Measurements from ENCODE around the gene SLC5A6. TPM values are rescaled to one million over a fixed set of nuclear protein-coding genes. Genes with fewer than 3 reads are reported as not detected.

Gene SLC5A6
- total and polyA plus RNA-seq, 2 of the 8 experiments (the other 6 are each of a cell fraction or from before 2014, with no cell fraction given) = 118 to 183 TPM

Other genes starting within 250 kb of the SLC5A6 start
- 6.6 and 7.5 TPM in 2 replicates for gene MAPRE3, start 241.6 kb downstream of the SLC5A6 start, total RNA-seq (2021; fragmentation: NEBNext Ultra II Directional; extraction: Animal tissue kit (Norgen Biotek cat#: 25700))
- gene MAPRE3, start 241.6 kb downstream of the SLC5A6 start, polyA plus RNA-seq (2011; rRNA removed) = 4.9 and 8.9 TPM in 2 replicates
- 49.7 and 52.7 TPM in 2 replicates for gene TMEM214, start 179.3 kb downstream of the SLC5A6 start, total RNA-seq (2021; fragmentation: NEBNext Ultra II Directional; extraction: Animal tissue kit (Norgen Biotek cat#: 25700))
- gene TMEM214, start 179.3 kb downstream of the SLC5A6 start, polyA plus RNA-seq (2011; rRNA removed) = 71.0 and 100 TPM in 2 replicates
- 45.4 and 51.0 TPM in 2 replicates for gene AGBL5, start 160.6 kb downstream of the SLC5A6 start, total RNA-seq (2021; fragmentation: NEBNext Ultra II Directional; extraction: Animal tissue kit (Norgen Biotek cat#: 25700))
- 62.0 and 82.0 TPM in 2 replicates for gene AGBL5, start 160.6 kb downstream of the SLC5A6 start, polyA plus RNA-seq (2011; rRNA removed)
- 212 and 225 TPM in 2 replicates for gene OST4, start 140.6 kb downstream of the SLC5A6 start, total RNA-seq (2021; fragmentation: NEBNext Ultra II Directional; extraction: Animal tissue kit (Norgen Biotek cat#: 25700))
- gene OST4, start 140.6 kb downstream of the SLC5A6 start, polyA plus RNA-seq (2011; rRNA removed) = 865 and 906 TPM in 2 replicates
- 2.9 and 3.0 TPM in 2 replicates for gene EMILIN1, start 133.7 kb downstream of the SLC5A6 start, total RNA-seq (2021; fragmentation: NEBNext Ultra II Directional; extraction: Animal tissue kit (Norgen Biotek cat#: 25700))
- gene EMILIN1, start 133.7 kb downstream of the SLC5A6 start, polyA plus RNA-seq (2011; rRNA removed) = 1.9 and 3.1 TPM in 2 replicates
- 17.7 and 20.5 TPM in 2 replicates for gene KHK, start 125.5 kb downstream of the SLC5A6 start, total RNA-seq (2021; fragmentation: NEBNext Ultra II Directional; extraction: Animal tissue kit (Norgen Biotek cat#: 25700))
- 11.0 and 14.5 TPM in 2 replicates for gene KHK, start 125.5 kb downstream of the SLC5A6 start, polyA plus RNA-seq (2011; rRNA removed)
- 3.4 and 3.5 TPM in 2 replicates for gene CGREF1, start 93.1 kb downstream of the SLC5A6 start, total RNA-seq (2021; fragmentation: NEBNext Ultra II Directional; extraction: Animal tissue kit (Norgen Biotek cat#: 25700))
- gene CGREF1, start 93.1 kb downstream of the SLC5A6 start, polyA plus RNA-seq (2011; rRNA removed) = 2.5 and 3.7 TPM in 2 replicates
- 0.20 and 0.50 TPM in 2 replicates for gene ABHD1, start 88.5 kb downstream of the SLC5A6 start, total RNA-seq (2021; fragmentation: NEBNext Ultra II Directional; extraction: Animal tissue kit (Norgen Biotek cat#: 25700))
- 0.88 and 1.1 TPM in 2 replicates for gene ABHD1, start 88.5 kb downstream of the SLC5A6 start, polyA plus RNA-seq (2011; rRNA removed)
- 51.2 and 54.1 TPM in 2 replicates for gene PREB, start 77.6 kb downstream of the SLC5A6 start, total RNA-seq (2021; fragmentation: NEBNext Ultra II Directional; extraction: Animal tissue kit (Norgen Biotek cat#: 25700))
- gene PREB, start 77.6 kb downstream of the SLC5A6 start, polyA plus RNA-seq (2011; rRNA removed) = 72.2 and 74.4 TPM in 2 replicates
- gene PRR30, start 72.9 kb downstream of the SLC5A6 start, total RNA-seq (2021; fragmentation: NEBNext Ultra II Directional; extraction: Animal tissue kit (Norgen Biotek cat#: 25700)) = not detected in 2 replicates
- not detected in 2 replicates for gene PRR30, start 72.9 kb downstream of the SLC5A6 start, polyA plus RNA-seq (2011; rRNA removed)
- gene TCF23, start 63.3 kb downstream of the SLC5A6 start, total RNA-seq (2021; fragmentation: NEBNext Ultra II Directional; extraction: Animal tissue kit (Norgen Biotek cat#: 25700)) = not detected in 2 replicates
- gene TCF23, start 63.3 kb downstream of the SLC5A6 start, polyA plus RNA-seq (2011; rRNA removed) = 0.02 TPM in 2 replicates
- gene ATRAID, start 227 bp downstream of the SLC5A6 start, total RNA-seq (2021; fragmentation: NEBNext Ultra II Directional; extraction: Animal tissue kit (Norgen Biotek cat#: 25700)) = 103 and 109 TPM in 2 replicates
- gene ATRAID, start 227 bp downstream of the SLC5A6 start, polyA plus RNA-seq (2011; rRNA removed) = 242 and 280 TPM in 2 replicates
- gene CAD, start 5.1 kb upstream of the SLC5A6 start, total RNA-seq (2021; fragmentation: NEBNext Ultra II Directional; extraction: Animal tissue kit (Norgen Biotek cat#: 25700)) = 146 and 147 TPM in 2 replicates
- gene CAD, start 5.1 kb upstream of the SLC5A6 start, polyA plus RNA-seq (2011; rRNA removed) = 130 and 197 TPM in 2 replicates
- gene SLC30A3, start 50.8 kb upstream of the SLC5A6 start, total RNA-seq (2021; fragmentation: NEBNext Ultra II Directional; extraction: Animal tissue kit (Norgen Biotek cat#: 25700)) = 15.2 and 16.1 TPM in 2 replicates
- gene SLC30A3, start 50.8 kb upstream of the SLC5A6 start, polyA plus RNA-seq (2011; rRNA removed) = 30.7 and 48.7 TPM in 2 replicates
- gene DNAJC5G, start 63.2 kb upstream of the SLC5A6 start, total RNA-seq (2021; fragmentation: NEBNext Ultra II Directional; extraction: Animal tissue kit (Norgen Biotek cat#: 25700)) = 1.4 TPM in 2 replicates
- 0.75 and 0.83 TPM in 2 replicates for gene DNAJC5G, start 63.2 kb upstream of the SLC5A6 start, polyA plus RNA-seq (2011; rRNA removed)
- 3.9 and 4.2 TPM in 2 replicates for gene TRIM54, start 70.2 kb upstream of the SLC5A6 start, total RNA-seq (2021; fragmentation: NEBNext Ultra II Directional; extraction: Animal tissue kit (Norgen Biotek cat#: 25700))
- gene TRIM54, start 70.2 kb upstream of the SLC5A6 start, polyA plus RNA-seq (2011; rRNA removed) = 5.8 and 6.1 TPM in 2 replicates
- gene UCN, start 96.2 kb upstream of the SLC5A6 start, total RNA-seq (2021; fragmentation: NEBNext Ultra II Directional; extraction: Animal tissue kit (Norgen Biotek cat#: 25700)) = not detected in 2 replicates
- 0.35 and 0.93 TPM in 2 replicates for gene UCN, start 96.2 kb upstream of the SLC5A6 start, polyA plus RNA-seq (2011; rRNA removed)
- 45.2 and 46.1 TPM in 2 replicates for gene MPV17, start 110.8 kb upstream of the SLC5A6 start, total RNA-seq (2021; fragmentation: NEBNext Ultra II Directional; extraction: Animal tissue kit (Norgen Biotek cat#: 25700))
- gene MPV17, start 110.8 kb upstream of the SLC5A6 start, polyA plus RNA-seq (2011; rRNA removed) = 148 and 181 TPM in 2 replicates
- gene GTF3C2, start 144.5 kb upstream of the SLC5A6 start, total RNA-seq (2021; fragmentation: NEBNext Ultra II Directional; extraction: Animal tissue kit (Norgen Biotek cat#: 25700)) = 118 and 129 TPM in 2 replicates
- gene GTF3C2, start 144.5 kb upstream of the SLC5A6 start, polyA plus RNA-seq (2011; rRNA removed) = 121 and 127 TPM in 2 replicates
- 63.2 and 66.0 TPM in 2 replicates for gene EIF2B4, start 158.1 kb upstream of the SLC5A6 start, total RNA-seq (2021; fragmentation: NEBNext Ultra II Directional; extraction: Animal tissue kit (Norgen Biotek cat#: 25700))
- gene EIF2B4, start 158.1 kb upstream of the SLC5A6 start, polyA plus RNA-seq (2011; rRNA removed) = 60.0 and 61.0 TPM in 2 replicates
- gene SNX17, start 158.3 kb upstream of the SLC5A6 start, total RNA-seq (2021; fragmentation: NEBNext Ultra II Directional; extraction: Animal tissue kit (Norgen Biotek cat#: 25700)) = 54.9 and 59.1 TPM in 2 replicates
- gene SNX17, start 158.3 kb upstream of the SLC5A6 start, polyA plus RNA-seq (2011; rRNA removed) = 66.2 and 76.8 TPM in 2 replicates
- gene ZNF513, start 168.5 kb upstream of the SLC5A6 start, total RNA-seq (2021; fragmentation: NEBNext Ultra II Directional; extraction: Animal tissue kit (Norgen Biotek cat#: 25700)) = 17.3 and 18.8 TPM in 2 replicates
- gene ZNF513, start 168.5 kb upstream of the SLC5A6 start, polyA plus RNA-seq (2011; rRNA removed) = 29.5 and 35.0 TPM in 2 replicates
- gene PPM1G, start 197.3 kb upstream of the SLC5A6 start, total RNA-seq (2021; fragmentation: NEBNext Ultra II Directional; extraction: Animal tissue kit (Norgen Biotek cat#: 25700)) = 201 and 203 TPM in 2 replicates
- gene PPM1G, start 197.3 kb upstream of the SLC5A6 start, polyA plus RNA-seq (2011; rRNA removed) = 73.3 and 85.5 TPM in 2 replicates
- gene NRBP1, start 216.4 kb upstream of the SLC5A6 start, total RNA-seq (2021; fragmentation: NEBNext Ultra II Directional; extraction: Animal tissue kit (Norgen Biotek cat#: 25700)) = 115 TPM in 2 replicates
- gene NRBP1, start 216.4 kb upstream of the SLC5A6 start, polyA plus RNA-seq (2011; rRNA removed) = 137 and 145 TPM in 2 replicates
- 50.1 and 55.4 TPM in 2 replicates for gene KRTCAP3, start 230.1 kb upstream of the SLC5A6 start, total RNA-seq (2021; fragmentation: NEBNext Ultra II Directional; extraction: Animal tissue kit (Norgen Biotek cat#: 25700))
- gene KRTCAP3, start 230.1 kb upstream of the SLC5A6 start, polyA plus RNA-seq (2011; rRNA removed) = 72.5 and 114 TPM in 2 replicates